Ectodermal cell (in vitro differentiated cells): Measurements from ENCODE around the gene GOLIM4.

Experiments
- H3K27ac ChIP-seq: 2 replicates; pipeline ENCODE4 v1.7.0; 2013; ENCODE audit warnings: mild to moderate bottlenecking, low read depth, low read length; ENCODE audit not compliant: insufficient read depth, poor library complexity, severe bottlenecking
- H3K27me3 ChIP-seq: 2 replicates; pipeline ENCODE4 v1.7.0; 2013; ENCODE audit warnings: mild to moderate bottlenecking, low read length; ENCODE audit not compliant: insufficient read depth, control insufficient read depth, poor library complexity, severe bottlenecking
- H3K36me3 ChIP-seq: one replicate; pipeline ENCODE4 v1.7.0; 2013; ENCODE audit warnings: low read length; ENCODE audit not compliant: control insufficient read depth, insufficient read depth
- H3K4me1 ChIP-seq: one replicate; pipeline ENCODE4 v1.7.0; 2013; ENCODE audit warnings: low read length; ENCODE audit not compliant: control insufficient read depth, insufficient read depth
- H3K4me3 ChIP-seq: 2 replicates; pipeline ENCODE4 v1.7.0; 2013; ENCODE audit warnings: low read depth, low read length, control low read depth; ENCODE audit not compliant: insufficient read depth
- H3K9me3 ChIP-seq: 2 replicates; pipeline ENCODE4 v1.7.0; 2013; ENCODE audit warnings: mild to moderate bottlenecking, low read length, moderate library complexity; ENCODE audit not compliant: control insufficient read depth
- WGBS, 2 experiments: methylation state at CpG; one replicate each; pipeline ENCODE4 v1.1.7; 2013; ENCODE audit warnings: missing lambda C conversion rate in 2 of 2; 5-methylcytosine and 5-hydroxymethylcytosine counted together

GOLIM4 gene

GRCh38 chr3:168100777-168101492, 5.2 kb upstream of the GOLIM4 start:
- Histone ChIP-seq H3K4me1 (no peaks in the 10 kb centered on the region), H3K36me3 (no peaks in the 10 kb centered on the region), H3K9me3 (no peaks in the 10 kb centered on the region), H3K4me3 (no peak overlapping the region), H3K27me3 (no peaks in the 10 kb centered on the region), H3K27ac (no peak overlapping the region)
- 92 to 97% methylated on average over 3 of the region's 3 CpGs for WGBS, 2 experiments

DNA sequence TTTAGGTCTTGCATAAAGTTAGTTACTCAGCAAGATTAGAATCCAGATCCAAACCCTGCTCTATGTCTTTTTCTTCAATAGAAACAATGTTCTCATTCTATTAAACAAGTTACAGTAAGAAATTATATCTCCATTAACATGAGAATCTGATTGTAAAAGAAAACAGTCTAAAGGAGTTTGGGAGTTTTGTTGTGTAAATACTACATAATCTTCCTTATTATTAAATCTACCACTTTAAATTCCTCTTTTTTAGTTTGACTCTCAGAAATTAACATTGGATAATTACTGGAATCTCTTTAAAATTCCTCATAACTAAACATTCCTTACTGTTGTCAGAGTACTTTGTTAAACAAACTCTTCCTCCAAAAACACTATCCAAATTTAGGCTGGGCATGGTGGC, 1.7 kb upstream of the GOLIM4 start:
- Histone ChIP-seq H3K4me1 (peaks cover 14% of the 10 kb centered on the region), H3K27me3 (no peaks in the 10 kb centered on the region), H3K4me3 (no peak overlapping the region), H3K27ac (no peak overlapping the region), H3K36me3 (no peaks in the 10 kb centered on the region), H3K9me3 (no peaks in the 10 kb centered on the region)

DNA sequence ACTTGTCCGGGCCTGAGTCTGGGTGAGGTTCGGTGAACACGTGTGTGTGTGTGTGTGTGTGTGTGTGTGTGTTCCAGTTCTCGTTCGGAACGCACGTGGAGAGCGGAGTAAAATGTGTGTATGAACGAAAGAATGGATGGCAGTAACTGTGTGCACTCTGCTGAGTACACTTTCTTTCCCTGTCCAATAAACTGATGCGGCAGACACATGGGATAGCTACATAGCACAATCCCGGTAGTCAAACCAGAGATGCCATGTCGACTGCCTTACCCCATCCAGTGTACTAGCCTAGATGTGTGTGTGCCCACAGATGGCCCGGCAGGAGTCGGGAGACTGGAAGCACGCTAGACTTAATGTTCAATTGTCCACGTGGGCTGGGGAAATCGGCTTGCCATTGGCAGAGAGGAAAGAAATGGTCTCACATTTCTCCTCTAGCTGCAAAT, 507 bp upstream of the GOLIM4 start:
- H3K27ac ChIP-seq, result peak overlapping the region; percentile 22
- H3K27me3 ChIP-seq, result no peaks in the 10 kb centered on the region
- no peaks in the 10 kb centered on the region for H3K9me3 ChIP-seq
- 3% methylated on average over 17 of the region's 17 CpGs for WGBS, 2 experiments
- no peaks in the 10 kb centered on the region for H3K36me3 ChIP-seq
- peaks cover 14% of the 10 kb centered on the region for H3K4me1 ChIP-seq
- peak overlapping the region; percentile 74 for H3K4me3 ChIP-seq

DNA sequence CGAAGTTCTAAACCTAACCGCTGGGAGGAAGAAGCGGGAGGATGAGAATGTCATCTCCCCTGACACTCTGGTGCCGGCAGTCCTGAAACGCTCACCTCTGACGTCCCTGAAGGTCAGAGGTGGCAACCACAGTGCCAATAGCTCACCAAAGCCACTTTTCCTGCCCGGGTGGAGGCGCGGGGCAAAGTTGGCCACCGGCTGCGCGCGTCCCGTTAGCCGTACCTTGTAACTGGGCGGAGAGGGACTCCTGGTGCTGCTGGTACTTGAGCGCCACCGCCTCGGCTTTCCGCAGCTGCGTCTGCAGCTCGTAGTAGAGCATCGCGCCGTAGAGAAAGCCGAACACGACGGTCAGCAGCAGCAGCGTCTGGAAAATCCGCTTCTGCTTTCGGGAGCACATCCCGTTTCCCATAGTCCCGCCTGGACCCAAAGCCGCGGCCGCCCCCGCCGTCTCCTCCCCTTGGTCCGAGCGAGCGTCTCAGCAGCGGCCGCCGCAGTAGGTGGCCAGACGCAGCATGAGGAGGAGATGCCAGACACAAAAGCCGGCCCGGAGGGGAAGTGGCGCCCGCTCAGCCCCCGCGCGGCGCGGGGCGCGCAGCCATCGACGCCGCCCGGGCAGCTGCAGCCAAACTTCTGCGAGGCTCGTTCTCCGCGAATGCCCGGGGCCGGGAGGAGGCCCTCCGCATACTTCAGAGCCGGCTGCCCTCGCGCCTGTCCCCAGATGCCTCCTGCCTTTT, 680 bp downstream of the GOLIM4 start:
- WGBS, 2 experiments, result 0% methylated on average over 70 of the region's 70 CpGs
- H3K4me1 ChIP-seq, result peaks cover 14% of the 10 kb centered on the region

DNA sequence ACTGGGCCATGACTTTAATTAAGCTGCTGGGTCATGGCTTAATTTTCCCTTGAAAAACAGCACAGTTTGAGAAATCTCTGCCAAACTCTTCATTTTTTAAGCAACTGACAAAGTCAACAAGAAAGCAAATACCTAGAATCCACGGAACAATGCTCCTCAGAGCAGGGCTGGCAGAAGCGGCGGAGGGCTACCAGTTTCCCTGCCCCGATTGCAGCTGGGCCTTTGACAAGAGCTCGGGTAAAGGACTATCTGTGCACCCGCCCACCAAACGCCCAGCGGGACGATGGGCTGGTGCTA, 1.2 kb downstream of the GOLIM4 start:
- Histone ChIP-seq H3K27ac (peak overlapping the region; percentile 88), H3K9me3 (no peaks in the 10 kb centered on the region), H3K4me1 (peaks cover 14% of the 10 kb centered on the region), H3K36me3 (no peaks in the 10 kb centered on the region), H3K27me3 (no peaks in the 10 kb centered on the region), H3K4me3 (peak overlapping the region; percentile 74)
- WGBS, 2 experiments, result 0 to 1% methylated on average over 9 of the region's 9 CpGs

More for the DNA sequence above, 680 bp downstream of the GOLIM4 start:
- Histone ChIP-seq H3K27ac (peak overlapping the region; percentile 88), H3K9me3 (no peaks in the 10 kb centered on the region), H3K36me3 (no peaks in the 10 kb centered on the region), H3K4me3 (peak overlapping the region; percentile 74), H3K27me3 (no peaks in the 10 kb centered on the region)

- peak overlapping the region; percentile 13 for H3K4me3 ChIP-seq
- H3K9me3 ChIP-seq, result no peaks in the 10 kb centered on the region
- 89 to 93% methylated on average over 1 of the region's 3 CpGs for WGBS, 2 experiments
- no peaks in the 10 kb centered on the region for H3K36me3 ChIP-seq
- peaks cover 14% of the 10 kb centered on the region for H3K4me1 ChIP-seq
- H3K27ac ChIP-seq, result no peak overlapping the region
- no peaks in the 10 kb centered on the region for H3K27me3 ChIP-seq
Measured at GRCh38 chr3:168093790-168094189, 1.9 kb downstream of the GOLIM4 start.

DNA sequence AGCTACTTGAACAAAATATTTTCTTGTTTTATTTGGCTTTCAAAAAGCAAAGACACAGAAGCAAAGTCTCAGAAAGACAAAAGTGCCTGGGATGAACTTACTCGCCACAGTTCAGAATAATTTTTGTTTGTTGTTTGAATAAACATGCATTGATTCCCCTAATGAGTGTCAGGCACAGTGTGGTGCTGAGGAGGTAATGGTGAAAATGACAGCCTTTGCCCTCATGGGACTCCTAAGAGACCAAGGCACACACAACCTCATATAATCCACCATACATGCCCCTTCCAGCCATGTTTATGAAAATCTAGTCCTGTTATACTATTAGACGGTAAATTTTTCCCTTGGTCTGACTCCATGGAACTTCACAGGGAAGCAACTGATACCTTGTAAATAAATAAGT, 2.5 kb downstream of the GOLIM4 start:
- Histone ChIP-seq H3K27ac (no peak overlapping the region), H3K4me3 (peak overlapping the region; percentile 13), H3K36me3 (no peaks in the 10 kb centered on the region), H3K27me3 (no peaks in the 10 kb centered on the region), H3K9me3 (no peaks in the 10 kb centered on the region), H3K4me1 (peaks cover 14% of the 10 kb centered on the region)
- WGBS, 2 experiments, result 78 to 94% methylated on average over 2 of the region's 2 CpGs

GRCh38 chr3:168091941-168092340, 3.8 kb downstream of the GOLIM4 start:
- Histone ChIP-seq H3K4me1 (peaks cover 14% of the 10 kb centered on the region), H3K9me3 (no peaks in the 10 kb centered on the region), H3K27me3 (no peaks in the 10 kb centered on the region), H3K27ac (no peak overlapping the region), H3K4me3 (no peak overlapping the region), H3K36me3 (no peaks in the 10 kb centered on the region)

- no peak overlapping the region for H3K27ac ChIP-seq
- H3K27me3 ChIP-seq, result no peaks in the 10 kb centered on the region
- no peaks in the 10 kb centered on the region for H3K9me3 ChIP-seq
- 84 to 89% methylated on average over 3 of the region's 3 CpGs for WGBS, 2 experiments
- H3K4me3 ChIP-seq, result no peak overlapping the region
- H3K36me3 ChIP-seq, result no peaks in the 10 kb centered on the region
- peaks cover 14% of the 10 kb centered on the region for H3K4me1 ChIP-seq
Measured at GRCh38 chr3:168091302-168091858, 4.3 kb downstream of the GOLIM4 start.

DNA sequence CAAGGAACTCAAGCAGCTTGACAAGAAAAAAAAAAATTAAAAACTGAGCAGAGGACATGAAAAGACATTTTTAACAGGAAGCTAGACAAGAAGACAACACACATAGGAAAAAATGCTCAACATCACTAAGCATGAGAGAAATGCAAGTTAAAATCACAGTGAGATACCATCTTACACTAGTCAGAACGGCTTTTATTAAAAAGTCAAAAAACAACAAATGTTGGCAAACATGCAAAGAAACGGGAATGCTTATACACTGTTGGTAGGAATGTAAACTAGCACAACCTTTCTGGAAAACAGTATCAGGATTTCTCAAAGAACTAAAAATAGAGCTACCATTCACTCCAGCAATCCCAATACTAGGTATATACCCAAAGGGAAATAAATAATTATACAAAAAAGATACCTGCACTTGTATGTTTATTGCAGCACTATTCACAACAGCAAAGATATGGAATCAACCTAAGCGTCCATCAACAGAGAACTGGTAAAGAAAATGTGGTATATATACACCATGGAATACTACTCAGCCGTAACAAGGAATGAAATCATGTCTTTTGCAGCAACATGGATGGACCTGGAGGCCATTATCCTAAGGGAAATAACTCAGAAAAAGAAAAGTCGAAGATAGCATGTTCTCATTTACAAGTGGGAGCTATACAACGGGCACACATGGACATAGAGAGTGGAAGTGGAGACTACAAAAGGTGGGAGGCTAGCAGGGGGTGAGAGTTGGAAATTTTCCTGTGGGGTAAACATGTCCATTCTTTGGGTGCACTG, 5.2 kb downstream of the GOLIM4 start:
- WGBS, 2 experiments, result 91 to 94% methylated on average over 6 of the region's 6 CpGs
- no peak overlapping the region for H3K27ac ChIP-seq

More for the DNA sequence above, 5.2 kb downstream of the GOLIM4 start:
- H3K9me3 ChIP-seq, result no peaks in the 10 kb centered on the region
- no peak overlapping the region for H3K4me3 ChIP-seq
- no peaks in the 10 kb centered on the region for H3K36me3 ChIP-seq
- no peaks in the 10 kb centered on the region for H3K27me3 ChIP-seq
- H3K4me1 ChIP-seq, result peaks cover 14% of the 10 kb centered on the region
